ENCODE results near the gene RDH11. TPM values are rescaled to one million over a fixed set of nuclear protein-coding genes. Genes with fewer than 3 reads are reported as not detected.
A peak's percentile ranks its signal among the peaks of the same experiment; 100 is the strongest.

The RDH11 gene
- total RNA-seq, 1 donor from 2014 or later: 13.2 TPM

GRCh38 chr14:67666750-67667449 lies 28.7 kb downstream of the RDH11 start:
- ATAC-seq (ENCODE audit: poor library complexity) (peak; percentile 79), DNase-seq (no peak)
- intact Hi-C loops (cut with DNase I): loop anchor here (5.0 kb wide), 1 partner anchor 50 kb away; the partner anchor contains the start of gene ARG2

- DNase-seq: no peak
- intact Hi-C loops (cut with DNase I): loop anchor here (5.0 kb wide), 1 partner anchor 49 kb away; the partner anchor contains the start of gene ARG2
- no peak for ATAC-seq (ENCODE audit: poor library complexity)
Observed at GRCh38 chr14:67665868-67666267, 29.7 kb downstream of the RDH11 start.

- DNase-seq (no peak), ATAC-seq (ENCODE audit: poor library complexity) (no peak)
- intact Hi-C loops (cut with DNase I): no loop called here
Observed at GRCh38 chr14:67663633-67664032, 31.9 kb downstream of the RDH11 start.

GRCh38 chr14:67653651-67654280 lies 41.8 kb downstream of the RDH11 start:
- intact Hi-C loops (cut with DNase I): no loop called here
- DNase-seq (no peak), ATAC-seq (ENCODE audit: poor library complexity) (no peak)

- intact Hi-C loops (cut with DNase I): no loop called here
- DNase-seq (no peak), ATAC-seq (ENCODE audit: poor library complexity) (no peak)
Observed at GRCh38 chr14:67652189-67652588, 43.4 kb downstream of the RDH11 start.

GRCh38 chr14:67650694-67651093 lies 44.9 kb downstream of the RDH11 start:
- no peak for DNase-seq
- intact Hi-C loops (cut with DNase I): no loop called here
- no peak for ATAC-seq (ENCODE audit: poor library complexity)

GRCh38 chr14:67650151-67650550 lies 45.4 kb downstream of the RDH11 start:
- ATAC-seq (ENCODE audit: poor library complexity) (no peak), DNase-seq (no peak)
- intact Hi-C loops (cut with DNase I): no loop called here

GRCh38 chr14:67646131-67646530 lies 49.4 kb downstream of the RDH11 start:
- no peak for ATAC-seq (ENCODE audit: poor library complexity)
- intact Hi-C loops (cut with DNase I): no loop called here
- no peak for DNase-seq

GRCh38 chr14:67645414-67645813 lies 50.1 kb downstream of the RDH11 start:
- no peak for DNase-seq
- peak; percentile 83 for ATAC-seq (ENCODE audit: poor library complexity)

GRCh38 chr14:67644428-67644827 lies 51.1 kb downstream of the RDH11 start:
- intact Hi-C loops (cut with DNase I): no loop called here
- ATAC-seq (ENCODE audit: poor library complexity): peak; percentile 58
- DNase-seq: no peak

More at GRCh38 chr14:67645414-67645813, 50.1 kb downstream of the RDH11 start:
- intact Hi-C loops (cut with DNase I): no loop called here

GRCh38 chr14:67643713-67644112 lies 51.9 kb downstream of the RDH11 start:
- intact Hi-C loops (cut with DNase I): no loop called here

GRCh38 chr14:67641902-67642749 lies 53.4 kb downstream of the RDH11 start:
- DNase-seq (no peak), ATAC-seq (ENCODE audit: poor library complexity) (no peak)
- intact Hi-C loops (cut with DNase I): no loop called here

More at GRCh38 chr14:67643713-67644112, 51.9 kb downstream of the RDH11 start:
- DNase-seq: no peak
- ATAC-seq (ENCODE audit: poor library complexity): no peak

- intact Hi-C loops (cut with DNase I): no loop called here
- ATAC-seq (ENCODE audit: poor library complexity) (no peak), DNase-seq (no peak)
Observed at GRCh38 chr14:67641480-67641879, 54.1 kb downstream of the RDH11 start.

- ATAC-seq (ENCODE audit: poor library complexity) (no peak), DNase-seq (no peak)
- intact Hi-C loops (cut with DNase I): no loop called here
Observed at GRCh38 chr14:67638642-67639041, 56.9 kb downstream of the RDH11 start.

GRCh38 chr14:67636361-67636919 lies 59.1 kb downstream of the RDH11 start:
- peak; percentile 92 for ATAC-seq (ENCODE audit: poor library complexity)
- intact Hi-C loops (cut with DNase I): no loop called here
- no peak for DNase-seq

GRCh38 chr14:67633451-67634147 lies 62.0 kb downstream of the RDH11 start:
- no peak for DNase-seq
- ATAC-seq (ENCODE audit: poor library complexity): no peak
- intact Hi-C loops (cut with DNase I): no loop called here

GRCh38 chr14:67630938-67631337 lies 64.6 kb downstream of the RDH11 start:
- DNase-seq (no peak), ATAC-seq (ENCODE audit: poor library complexity) (no peak)
- intact Hi-C loops (cut with DNase I): no loop called here

- ATAC-seq (ENCODE audit: poor library complexity) (no peak), DNase-seq (no peak)
- intact Hi-C loops (cut with DNase I): no loop called here
Observed at GRCh38 chr14:67630186-67630585, 65.4 kb downstream of the RDH11 start.

- DNase-seq (no peak), ATAC-seq (ENCODE audit: poor library complexity) (no peak)
- intact Hi-C loops (cut with DNase I): no loop called here
Observed at GRCh38 chr14:67627519-67627918, 68.0 kb downstream of the RDH11 start.

Measured in Right ventricle myocardium superior (tissue), 1 donor.